SK-N-SH treated with all-trans-retinoic acid at 6 μM for 48 hours (cell line): Measurements from ENCODE around the gene TMED10.

ENCODE experiments used
- BACH2 ChIP-seq: fragments of 250-450 bp; sonication (Bioruptor Pico); IDR thresholded peaks from 2 replicates; pipeline ENCODE4 v1.9.0; 2021; ENCODE audit warnings: mild to moderate bottlenecking, borderline replicate concordance
- GLIS3 ChIP-seq: fragments of 250-450 bp; sonication (Bioruptor Pico); IDR thresholded peaks from 2 replicates; pipeline ENCODE4 v1.5.0; 2020; ENCODE audit warnings: mild to moderate bottlenecking, moderate library complexity
- OSR1 ChIP-seq: fragments of 250-450 bp; sonication (Bioruptor Pico); IDR thresholded peaks from 2 replicates; pipeline ENCODE4 v1.8.0; 2022; ENCODE audit warnings: moderate library complexity, mild to moderate bottlenecking, inconsistent platforms
- PATZ1 ChIP-seq: fragments of 250-450 bp; sonication (Bioruptor Pico); IDR thresholded peaks from 2 replicates; pipeline ENCODE4 v1.8.0; 2020; ENCODE audit warnings: mild to moderate bottlenecking, moderate library complexity, borderline replicate concordance
- PPARA ChIP-seq: fragments of 250-450 bp; sonication (Bioruptor Pico); IDR thresholded peaks from 2 replicates; pipeline ENCODE4 v1.5.0; 2020; ENCODE audit warnings: mild to moderate bottlenecking, borderline replicate concordance
- TCF4 ChIP-seq: fragments of 250-450 bp; sonication (Bioruptor Pico); IDR thresholded peaks from 2 replicates; pipeline ENCODE4 v1.8.0; 2021; ENCODE audit warnings: mild to moderate bottlenecking, moderate library complexity, borderline replicate concordance
- TOX ChIP-seq: fragments of 250-450 bp; sonication (Bioruptor Pico); IDR thresholded peaks from 2 replicates; pipeline ENCODE4 v1.8.0; 2021; ENCODE audit warnings: mild to moderate bottlenecking, moderate library complexity, borderline replicate concordance
- TSHZ2 ChIP-seq: fragments of 250-450 bp; sonication (Bioruptor Pico); IDR thresholded peaks from 2 replicates; pipeline ENCODE4 v1.5.0; 2020; ENCODE audit warnings: mild to moderate bottlenecking, moderate library complexity
- ZC3H10 ChIP-seq: fragments of 250-450 bp; sonication (Bioruptor Pico); IDR thresholded peaks from 2 replicates; pipeline ENCODE4 v1.5.1; 2021; ENCODE audit warnings: mild to moderate bottlenecking, moderate library complexity
- ZFP3 ChIP-seq: fragments of 250-450 bp; sonication (Bioruptor Pico); IDR thresholded peaks from 2 replicates; pipeline ENCODE4 v1.5.0; 2020; ENCODE audit warnings: mild to moderate bottlenecking, moderate library complexity
- ZFP30 ChIP-seq: fragments of 450-650 bp; formaldehyde crosslinking; IDR thresholded peaks from 2 replicates; pipeline ENCODE4 v1.5.0; 2022; ENCODE audit warnings: mild to moderate bottlenecking, moderate library complexity
- ZNF565 ChIP-seq: fragments of 450-650 bp; formaldehyde crosslinking; conservative IDR thresholded peaks from 2 replicates; pipeline ENCODE4 v1.5.0; 2020; ENCODE audit warnings: low read depth, mild to moderate bottlenecking, moderate library complexity

GRCh38 chr14:75217508-75218206 is 41.2 kb upstream of the TMED10 start:
- TF ChIP-seq PATZ1 (CRISPR knock-in tag) (no peak), ZFP30 (CRISPR knock-in tag) (no peak), TCF4 (CRISPR knock-in tag) (no peak), ZFP3 (CRISPR knock-in tag) (no peak), GLIS3 (no peak), OSR1 (CRISPR knock-in tag) (no peak), TOX (CRISPR knock-in tag) (no peak), ZNF565 (CRISPR knock-in tag) (no peak), TSHZ2 (CRISPR knock-in tag) (no peak), BACH2 (CRISPR knock-in tag) (no peak), PPARA (CRISPR knock-in tag) (no peak), ZC3H10 (CRISPR knock-in tag) (no peak)
